ENCODE results near the gene BANF1.

Gene BANF1

DNA sequence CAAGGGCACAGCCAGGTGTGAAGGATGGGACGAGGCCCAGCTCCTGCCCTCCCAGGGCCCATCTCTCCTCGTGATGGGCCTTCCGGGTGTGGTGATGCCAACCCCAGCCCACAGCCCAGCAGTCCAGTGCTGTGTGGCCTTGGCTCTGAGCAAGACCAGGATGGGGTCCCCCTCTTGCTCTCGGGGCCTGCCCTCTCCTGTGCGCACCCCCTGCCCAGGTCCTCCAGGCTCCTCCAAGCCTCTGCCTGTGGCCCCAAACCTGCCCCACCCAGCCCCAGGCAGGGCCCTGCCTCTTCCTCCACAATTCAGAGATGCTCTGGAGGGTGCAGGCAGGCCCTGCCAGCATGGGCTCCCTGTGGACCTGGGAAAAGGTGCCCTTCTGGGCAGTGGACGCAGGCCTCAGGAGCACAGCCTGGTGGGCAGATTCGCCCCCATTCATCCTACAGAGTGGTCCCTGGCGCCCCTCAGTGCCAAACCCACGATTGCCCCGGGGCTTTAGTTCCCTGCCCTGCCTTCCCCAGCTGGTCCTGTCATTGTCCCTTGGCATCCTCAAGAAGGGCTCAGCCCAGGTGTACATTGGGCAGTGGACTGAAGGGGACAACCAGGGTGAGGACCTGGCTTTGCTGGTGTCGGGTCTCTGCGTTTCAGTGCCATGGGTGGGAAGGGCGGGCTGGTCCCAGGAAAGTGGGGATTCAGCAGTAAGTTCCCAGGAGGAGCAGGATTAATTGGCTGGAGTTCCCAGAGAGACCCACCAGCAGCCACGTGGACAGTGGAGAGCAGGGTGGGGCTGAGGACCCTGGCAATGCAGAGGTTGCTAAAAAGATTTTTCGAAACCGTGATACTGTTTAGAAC is 20.1 kb upstream of the BANF1 start:
- TF ChIP-seq, protein P1, sequence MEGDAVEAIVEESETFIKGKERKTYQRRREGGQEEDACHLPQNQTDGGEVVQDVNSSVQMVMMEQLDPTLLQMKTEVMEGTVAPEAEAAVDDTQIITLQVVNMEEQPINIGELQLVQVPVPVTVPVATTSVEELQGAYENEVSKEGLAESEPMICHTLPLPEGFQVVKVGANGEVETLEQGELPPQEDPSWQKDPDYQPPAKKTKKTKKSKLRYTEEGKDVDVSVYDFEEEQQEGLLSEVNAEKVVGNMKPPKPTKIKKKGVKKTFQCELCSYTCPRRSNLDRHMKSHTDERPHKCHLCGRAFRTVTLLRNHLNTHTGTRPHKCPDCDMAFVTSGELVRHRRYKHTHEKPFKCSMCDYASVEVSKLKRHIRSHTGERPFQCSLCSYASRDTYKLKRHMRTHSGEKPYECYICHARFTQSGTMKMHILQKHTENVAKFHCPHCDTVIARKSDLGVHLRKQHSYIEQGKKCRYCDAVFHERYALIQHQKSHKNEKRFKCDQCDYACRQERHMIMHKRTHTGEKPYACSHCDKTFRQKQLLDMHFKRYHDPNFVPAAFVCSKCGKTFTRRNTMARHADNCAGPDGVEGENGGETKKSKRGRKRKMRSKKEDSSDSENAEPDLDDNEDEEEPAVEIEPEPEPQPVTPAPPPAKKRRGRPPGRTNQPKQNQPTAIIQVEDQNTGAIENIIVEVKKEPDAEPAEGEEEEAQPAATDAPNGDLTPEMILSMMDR (IDR thresholded peaks at IDR 0.05), result no peak

DNA sequence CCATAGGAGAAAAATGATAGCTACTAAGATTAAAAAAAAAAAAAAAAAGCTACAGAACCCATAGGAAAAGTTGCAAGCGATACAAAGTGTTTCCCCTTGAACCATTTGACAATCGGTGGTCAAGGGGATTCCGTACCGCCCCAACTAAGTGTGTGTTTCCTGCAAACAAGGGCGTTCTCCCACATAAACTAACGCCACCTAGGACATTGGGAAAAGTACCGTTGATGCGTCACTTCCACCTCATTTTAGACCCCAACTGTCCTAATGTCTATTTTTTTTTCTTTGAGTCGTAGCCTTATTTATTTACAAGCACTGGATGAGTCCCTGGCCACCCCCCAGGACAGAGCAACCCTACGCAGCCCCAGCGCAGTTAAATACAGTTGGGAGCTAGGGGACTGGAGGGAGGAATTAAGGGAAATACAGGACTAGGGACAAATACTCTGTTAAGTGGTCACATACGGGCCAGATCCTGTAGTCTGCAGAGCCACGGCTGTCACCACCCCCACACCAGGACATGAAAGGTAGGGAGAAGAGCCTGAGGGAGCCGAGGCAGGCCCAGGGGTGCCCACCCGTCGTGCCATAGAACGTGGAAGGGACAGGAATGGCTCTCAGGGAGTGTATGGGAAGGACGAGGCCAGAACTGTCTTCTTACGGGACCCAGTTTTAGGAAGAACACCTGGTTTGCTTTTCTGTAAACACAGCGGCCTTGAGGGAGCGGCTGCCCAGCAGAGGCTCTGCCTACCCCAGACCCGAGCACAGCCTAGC is 19.3 kb upstream of the BANF1 start:
- TF ChIP-seq, protein P1 (IDR thresholded peaks at IDR 0.05), result no peak

DNA sequence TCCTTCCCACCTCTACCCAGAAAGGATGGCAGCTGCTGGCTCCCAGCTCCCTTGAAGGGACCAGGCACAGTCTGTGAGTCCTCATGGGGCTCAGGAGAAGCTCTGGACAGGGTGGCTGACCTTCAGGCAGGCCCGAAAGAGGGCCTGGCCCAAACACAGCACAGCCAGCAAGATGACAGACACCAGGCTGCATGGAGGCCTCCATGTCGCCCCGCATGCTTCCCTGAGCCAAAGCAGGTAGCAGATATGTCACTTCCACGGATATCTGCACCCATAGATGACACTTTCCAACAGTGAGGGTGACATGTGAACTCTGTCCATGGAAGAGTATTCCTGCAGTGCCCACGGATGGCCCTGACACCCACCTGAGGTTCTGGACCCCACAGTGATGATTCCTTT is 18.7 kb upstream of the BANF1 start:
- TF ChIP-seq, protein P1 (IDR thresholded peaks at IDR 0.05), result no peak

DNA sequence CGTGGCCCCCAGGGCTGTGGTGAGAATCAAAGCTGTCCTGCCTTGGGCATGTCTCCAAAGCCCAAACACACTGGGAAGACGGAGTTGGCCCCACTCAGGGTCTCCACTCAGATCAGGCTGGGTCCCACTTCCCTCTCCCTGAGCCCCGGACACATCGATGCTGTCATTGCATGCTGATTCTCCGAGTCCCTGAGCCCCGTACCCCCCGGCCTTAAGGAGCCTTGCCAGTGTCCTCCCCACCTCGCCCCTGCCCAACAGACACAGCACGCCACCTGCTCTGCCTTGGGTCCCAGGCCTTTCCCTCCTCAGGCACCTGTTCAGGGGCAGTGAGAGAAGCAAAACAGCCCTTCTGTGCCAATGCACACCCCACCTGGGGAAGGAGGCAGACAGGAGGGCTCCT is 15.0 kb upstream of the BANF1 start:
- TF ChIP-seq, protein P1 (IDR thresholded peaks at IDR 0.05), result no peak

DNA sequence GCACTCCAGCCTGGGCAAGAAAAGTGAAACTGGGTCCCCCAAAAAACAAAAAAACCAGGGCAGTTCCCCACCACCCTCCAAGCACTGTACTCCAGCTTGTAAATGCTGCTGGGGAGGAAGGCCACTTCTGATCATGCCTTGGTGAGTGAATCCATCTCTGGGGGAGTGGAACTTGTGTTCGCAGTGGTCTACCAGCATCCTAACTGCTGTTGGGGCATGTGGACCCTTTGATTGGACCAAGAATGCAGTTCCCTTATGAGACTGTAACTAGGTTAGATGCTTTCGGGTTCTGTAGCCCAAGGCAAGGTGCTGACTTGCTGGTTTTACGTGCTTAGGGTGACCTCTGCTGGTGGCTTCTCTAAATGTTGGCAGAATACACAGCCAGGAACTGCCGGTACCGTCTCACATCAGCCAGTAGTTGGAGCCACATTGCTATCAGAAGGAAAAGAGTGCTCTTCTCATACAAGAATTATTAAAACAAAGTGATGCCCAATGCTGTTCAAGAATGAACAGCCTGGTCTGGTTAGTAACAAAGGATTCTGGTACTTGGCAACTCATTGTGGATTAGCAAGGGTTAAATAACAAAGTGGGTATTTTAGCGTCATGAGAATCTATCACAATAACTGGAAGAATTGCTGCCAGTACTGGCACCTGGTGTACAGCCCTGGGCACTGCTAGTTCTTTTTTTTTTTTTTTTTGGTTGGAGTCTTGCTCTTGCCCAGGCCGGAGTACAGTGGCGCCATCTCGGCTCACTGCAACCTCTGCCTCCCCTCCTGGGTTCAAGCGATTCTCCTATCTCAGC is 13.3 kb upstream of the BANF1 start:
- TF ChIP-seq, protein P1 (IDR thresholded peaks at IDR 0.05), result peak; percentile 99

DNA sequence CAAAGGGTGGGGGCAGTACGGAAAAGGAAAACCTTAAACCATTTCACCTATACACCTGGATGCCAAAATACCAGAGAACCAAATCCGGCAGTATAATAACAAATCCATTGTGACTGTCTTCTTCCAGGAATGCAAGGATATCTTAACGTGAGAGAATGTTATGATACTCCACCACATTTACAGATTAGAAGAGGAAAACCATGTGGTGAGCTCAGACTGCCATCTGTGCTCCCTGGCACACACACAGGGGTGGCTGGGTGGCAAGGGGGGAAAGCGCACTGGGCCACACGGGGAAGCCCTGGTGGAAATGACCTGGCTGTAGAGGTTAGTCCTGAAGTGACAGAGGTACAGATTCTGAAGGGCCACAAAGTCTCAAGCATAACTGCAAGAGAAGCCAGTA is 10.2 kb upstream of the BANF1 start:
- TF ChIP-seq, protein P1 (IDR thresholded peaks at IDR 0.05), result no peak

DNA sequence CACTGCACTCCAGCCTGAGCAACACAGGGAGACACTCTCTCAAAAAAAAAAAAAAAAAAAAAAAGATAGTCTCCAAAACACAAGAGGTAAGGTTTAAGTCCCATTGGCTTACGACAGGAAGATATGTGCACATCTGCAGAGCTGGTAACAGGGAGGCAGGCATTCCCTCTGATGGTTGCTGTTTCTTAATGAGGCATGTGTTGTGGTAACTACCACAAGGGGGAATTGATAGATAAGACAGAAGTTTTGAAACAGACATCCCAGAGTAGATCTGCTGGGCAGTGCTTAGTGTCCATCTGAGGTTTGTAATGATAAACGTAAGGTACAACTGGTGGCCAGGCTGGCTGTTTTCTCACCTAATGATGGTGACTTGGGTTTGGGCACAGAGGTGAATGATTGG is 5.0 kb upstream of the BANF1 start:
- TF ChIP-seq, protein P1 (IDR thresholded peaks at IDR 0.05), result no peak

All from LNCAP (cell line).